Smooth muscle cell (in vitro differentiated cells): Measurements from ENCODE around the gene ADNP. TPM values are rescaled to one million over a fixed set of nuclear protein-coding genes. Genes with fewer than 3 reads are reported as not detected.

Experiments used
- DNase-seq: peaks from one replicate; lab custom pipeline; 2025; ENCODE audit not compliant: unreplicated experiment; lab: John Stamatoyannopoulos, UW
- H2AFZ ChIP-seq: fragments of 200-600 bp; sonication (generic); 2 replicates; pipeline ENCODE4 v1.6.0; 2016; ENCODE audit warnings: antibody characterized with exemption, low read depth, mild to moderate bottlenecking
- H3F3A ChIP-seq: fragments of 200-600 bp; sonication (generic); 2 replicates; pipeline ENCODE4 v1.6.0; 2017; ENCODE audit warnings: antibody characterized with exemption, low read depth
- H3K27ac ChIP-seq: fragments of 200-600 bp; sonication (generic); 2 replicates; pipeline ENCODE4 v1.5.1; 2016; ENCODE audit warnings: low read depth, mild to moderate bottlenecking
- H3K27me3 ChIP-seq: fragments of 200-600 bp; sonication (generic); 2 replicates; pipeline ENCODE4 v1.6.1; 2016; ENCODE audit warnings: low read depth, mild to moderate bottlenecking
- H3K36me3 ChIP-seq: fragments of 200-600 bp; sonication (generic); 2 replicates; pipeline ENCODE4 v1.5.1; 2016; ENCODE audit warnings: low read depth
- H3K4me1 ChIP-seq: fragments of 200-600 bp; sonication (generic); 2 replicates; pipeline ENCODE4 v1.5.1; 2016; ENCODE audit warnings: low read depth
- H3K4me2 ChIP-seq: fragments of 200-600 bp; sonication (generic); 2 replicates; pipeline ENCODE4 v1.6.0; 2016; ENCODE audit warnings: mild to moderate bottlenecking
- H3K4me3 ChIP-seq: fragments of 200-600 bp; sonication (generic); 2 replicates; pipeline ENCODE4 v1.5.1; 2016; ENCODE audit warnings: mild to moderate bottlenecking
- H3K79me2 ChIP-seq: fragments of 200-600 bp; sonication (generic); 2 replicates; pipeline ENCODE4 v1.6.0; 2016; ENCODE audit warnings: low read depth, mild to moderate bottlenecking
- H3K9ac ChIP-seq: fragments of 200-600 bp; sonication (generic); 2 replicates; pipeline ENCODE4 v1.6.0; 2016; ENCODE audit warnings: low read depth
- H3K9me3 ChIP-seq: fragments of 200-600 bp; sonication (generic); replicated peaks from 2 replicates; pipeline ENCODE4 v1.5.1; 2016; ENCODE audit warnings: low read depth
- H4K20me1 ChIP-seq: fragments of 200-600 bp; sonication (generic); 2 replicates; pipeline ENCODE4 v1.6.0; 2016; ENCODE audit warnings: low read depth
- WGBS: methylation state at CpG from one replicate; pipeline ENCODE4 v1.1.7; 2016; ENCODE audit warnings: low lambda C conversion rate; 5-methylcytosine and 5-hydroxymethylcytosine counted together
- polyA plus RNA-seq: library from polyadenylated mRNA; unstranded; fragments of >200 nt; fragmentation: Nextera tagmentation; extraction: Ambion mirVana; gene quantifications from 2 replicates; pipeline ENCODE4 v1.2.1, GENCODE V29; 2016
- total RNA-seq: library from RNA; depleted of rRNA; stranded (reverse); fragments of >200 nt; gene quantifications from 2 replicates; pipeline ENCODE4 v1.2.3, GENCODE V29; 2014
- TF ChIP-seq, protein P1 (sequence below): fragments of 200-600 bp; sonication (generic); IDR thresholded peaks from 2 replicates; pipeline ENCODE4 v1.5.1; 2017; ENCODE audit warnings: borderline replicate concordance, mild to moderate bottlenecking, antibody characterized with exemption; ENCODE audit not compliant: insufficient read depth, poor library complexity, severe bottlenecking

ADNP gene
- total and polyA plus RNA-seq, 2 experiments from 2014 or later, result 14.2 to 57.4 TPM

DNA sequence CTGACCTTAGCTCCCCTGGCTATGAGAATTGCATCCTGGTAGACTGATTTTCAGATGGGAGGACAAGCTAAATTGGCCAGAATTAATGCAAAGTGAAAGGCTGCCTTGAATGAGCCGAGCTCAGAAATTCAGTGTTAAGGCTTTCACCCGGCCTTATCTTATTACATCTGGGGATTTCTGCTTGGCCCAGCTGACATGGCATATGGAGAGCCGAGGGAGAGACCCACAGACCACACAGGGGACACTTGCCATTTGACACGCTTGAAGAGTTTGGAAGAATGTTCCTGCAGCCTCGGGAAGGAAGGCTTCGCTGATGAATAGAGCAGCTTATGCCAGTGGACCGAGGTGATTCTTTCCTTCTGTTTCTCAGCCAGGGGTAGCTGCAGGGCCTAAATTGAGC, 36.3 kb upstream of the ADNP start:
- Histone ChIP-seq H3K27me3 (no peaks in the 10 kb centered on the region), H3K4me3 (no peak overlapping the region), H3K27ac (no peak overlapping the region), H2AFZ (no peak overlapping the region), H4K20me1 (no peaks in the 10 kb centered on the region), H3K9ac (no peak overlapping the region), H3K9me3 (no peaks in the 10 kb centered on the region), H3K4me1 (peaks cover 22% of the 10 kb centered on the region), H3F3A (no peaks in the 10 kb centered on the region), H3K36me3 (no peaks in the 10 kb centered on the region), H3K4me2 (no peak overlapping the region), H3K79me2 (no peaks in the 10 kb centered on the region)
- DNase-seq, result no peak
- 71% methylated on average over 7 of the region's 7 CpGs for WGBS
- TF ChIP-seq, protein P1, sequence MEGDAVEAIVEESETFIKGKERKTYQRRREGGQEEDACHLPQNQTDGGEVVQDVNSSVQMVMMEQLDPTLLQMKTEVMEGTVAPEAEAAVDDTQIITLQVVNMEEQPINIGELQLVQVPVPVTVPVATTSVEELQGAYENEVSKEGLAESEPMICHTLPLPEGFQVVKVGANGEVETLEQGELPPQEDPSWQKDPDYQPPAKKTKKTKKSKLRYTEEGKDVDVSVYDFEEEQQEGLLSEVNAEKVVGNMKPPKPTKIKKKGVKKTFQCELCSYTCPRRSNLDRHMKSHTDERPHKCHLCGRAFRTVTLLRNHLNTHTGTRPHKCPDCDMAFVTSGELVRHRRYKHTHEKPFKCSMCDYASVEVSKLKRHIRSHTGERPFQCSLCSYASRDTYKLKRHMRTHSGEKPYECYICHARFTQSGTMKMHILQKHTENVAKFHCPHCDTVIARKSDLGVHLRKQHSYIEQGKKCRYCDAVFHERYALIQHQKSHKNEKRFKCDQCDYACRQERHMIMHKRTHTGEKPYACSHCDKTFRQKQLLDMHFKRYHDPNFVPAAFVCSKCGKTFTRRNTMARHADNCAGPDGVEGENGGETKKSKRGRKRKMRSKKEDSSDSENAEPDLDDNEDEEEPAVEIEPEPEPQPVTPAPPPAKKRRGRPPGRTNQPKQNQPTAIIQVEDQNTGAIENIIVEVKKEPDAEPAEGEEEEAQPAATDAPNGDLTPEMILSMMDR, result no peak

DNA sequence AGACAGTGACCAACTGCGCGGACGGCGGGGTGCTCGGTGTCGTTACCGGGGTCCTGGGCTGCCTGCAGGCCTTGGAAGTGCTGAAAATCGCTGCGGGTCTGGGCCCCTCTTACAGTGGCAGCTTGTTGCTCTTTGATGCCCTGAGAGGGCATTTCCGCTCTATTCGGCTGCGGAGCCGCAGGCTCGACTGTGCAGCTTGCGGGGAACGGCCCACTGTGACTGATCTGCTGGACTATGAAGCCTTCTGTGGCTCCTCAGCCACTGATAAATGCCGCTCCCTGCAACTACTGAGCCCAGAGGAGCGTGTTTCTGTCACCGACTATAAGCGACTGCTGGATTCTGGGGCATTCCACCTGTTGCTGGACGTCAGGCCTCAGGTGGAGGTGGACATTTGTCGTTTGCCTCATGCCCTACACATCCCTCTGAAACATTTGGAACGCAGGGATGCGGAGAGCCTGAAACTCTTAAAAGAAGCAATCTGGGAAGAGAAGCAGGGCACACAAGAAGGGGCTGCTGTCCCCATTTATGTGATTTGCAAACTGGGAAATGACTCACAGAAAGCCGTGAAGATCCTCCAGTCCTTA, 28.4 kb upstream of the ADNP start:
- TF ChIP-seq, protein P1, result no peak
- Histone ChIP-seq H3K27me3 (no peaks in the 10 kb centered on the region), H3K36me3 (peaks cover 4% of the 10 kb centered on the region), H3F3A (no peaks in the 10 kb centered on the region), H2AFZ (no peak overlapping the region), H3K9me3 (no peaks in the 10 kb centered on the region), H3K4me2 (peak overlapping the region; percentile 95), H3K4me3 (peak overlapping the region; percentile 95), H3K79me2 (peaks cover 60% of the 10 kb centered on the region), H3K9ac (peak overlapping the region; percentile 99), H3K4me1 (peaks cover 27% of the 10 kb centered on the region), H4K20me1 (peaks cover 46% of the 10 kb centered on the region), H3K27ac (peak overlapping the region; percentile 95)
- DNase-seq, result no peak
- 76% methylated on average over 25 of the region's 25 CpGs for WGBS

DNA sequence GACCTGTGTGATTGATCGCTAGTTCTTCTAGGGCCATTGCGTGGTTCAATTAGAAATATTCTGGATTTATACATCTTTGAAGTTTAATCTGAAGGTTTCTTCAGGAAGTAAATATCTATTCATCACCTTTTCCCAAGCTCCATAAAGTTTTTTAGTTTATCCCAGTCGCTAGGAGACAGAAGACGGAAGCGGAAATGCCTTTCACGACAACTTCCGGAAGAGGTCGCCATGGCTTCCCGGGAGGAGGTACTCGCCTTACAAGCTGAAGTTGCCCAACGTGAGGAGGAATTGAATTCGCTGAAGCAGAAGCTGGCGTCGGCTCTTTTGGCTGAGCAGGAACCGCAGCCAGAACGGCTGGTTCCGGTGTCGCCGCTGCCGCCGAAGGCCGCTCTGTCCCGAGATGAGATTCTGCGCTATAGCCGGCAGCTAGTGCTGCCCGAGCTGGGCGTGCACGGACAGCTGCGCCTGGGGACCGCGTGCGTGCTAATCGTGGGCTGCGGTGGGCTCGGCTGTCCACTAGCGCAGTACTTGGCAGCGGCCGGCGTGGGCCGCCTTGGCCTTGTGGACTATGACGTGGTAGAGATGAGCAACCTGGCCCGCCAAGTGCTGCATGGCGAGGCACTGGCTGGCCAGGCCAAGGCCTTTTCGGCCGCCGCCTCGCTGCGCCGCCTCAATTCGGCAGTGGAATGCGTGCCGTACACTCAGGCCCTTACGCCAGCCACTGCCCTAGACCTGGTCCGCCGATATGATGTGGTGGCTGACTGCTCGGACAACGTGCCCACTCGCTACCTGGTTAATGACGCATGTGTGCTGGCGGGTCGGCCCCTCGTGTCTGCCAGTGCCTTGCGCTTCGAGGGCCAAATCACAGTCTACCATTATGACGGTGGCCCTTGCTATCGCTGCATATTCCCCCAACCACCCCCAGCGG, 27.6 kb upstream of the ADNP start, which contains the start of gene MOCS3:
MOCS3 (plus strand) TSS at position 204 of the 928 bp plus-strand sequence; CDS start at position 229, 25 bp downstream.
- H3K27ac ChIP-seq, result peak within 1 kb of the TSS; percentile 95
- H4K20me1 ChIP-seq, result peaks cover 54% of the 10 kb centered on the region
- H3K9ac ChIP-seq, result peak within 1 kb of the TSS; percentile 99
- H3K9me3 ChIP-seq, result no peaks in the 10 kb centered on the region
- H3K4me3 ChIP-seq, result peak within 1 kb of the TSS; percentile 95
- H3K27me3 ChIP-seq, result no peaks in the 10 kb centered on the region
- TF ChIP-seq, protein P1, result no peak
- 5% methylated on average over 67 of the region's 67 CpGs for WGBS
- peak within 1 kb of the TSS; percentile 95 for H3K4me2 ChIP-seq
- peaks cover 9% of the 10 kb centered on the region for H3K36me3 ChIP-seq
- peaks cover 67% of the 10 kb centered on the region for H3K79me2 ChIP-seq
- no peaks in the 10 kb centered on the region for H3F3A ChIP-seq
- H2AFZ ChIP-seq, result peak within 1 kb of the TSS; percentile 50
- peak; percentile 79 for DNase-seq
- H3K4me1 ChIP-seq, result peaks cover 27% of the 10 kb centered on the region
